ENCODE data around the gene CD177.
"Not testable (repeated sequence)": the region's sequence is repeated elsewhere in the genome, so short reads cannot be mapped to it uniquely, and the experiment has no call there.

DNA sequence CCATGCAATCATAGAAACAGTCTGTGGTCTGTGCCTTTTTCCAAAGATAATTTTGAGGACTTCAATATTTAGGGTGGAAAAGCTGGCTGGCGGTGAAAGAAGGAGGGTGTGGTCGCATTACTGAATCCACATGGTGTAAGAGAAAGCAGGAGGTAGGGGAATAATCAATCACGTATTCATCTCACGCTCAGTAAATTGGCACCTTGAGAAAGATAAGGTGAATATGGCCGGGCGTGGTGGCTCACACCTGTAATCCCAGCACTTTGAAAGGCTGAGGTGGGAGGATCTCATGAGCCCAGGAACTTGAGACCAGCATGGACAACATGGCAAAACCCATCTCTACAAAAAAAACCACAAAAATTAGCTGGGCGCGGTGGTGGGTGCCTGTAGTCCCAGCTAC, 3.7 kb upstream of the CD177 start:
- not testable (repeated sequence) for TF ChIP-seq POLR2AphosphoS5 (IDR thresholded peaks at IDR 0.05; ENCODE audit: low read depth, low read length); POLR2A (IDR thresholded peaks at IDR 0.05; ENCODE audit: low read depth, low read length); TAF1 (IDR thresholded peaks at IDR 0.05; ENCODE audit: borderline replicate concordance, low read depth, low read length)
